Measurements from ENCODE around the gene TMEM250.
"Not testable (repeated sequence)": the region's sequence is repeated elsewhere in the genome, so short reads cannot be mapped to it uniquely, and the experiment has no call there.

The TMEM250 gene

DNA sequence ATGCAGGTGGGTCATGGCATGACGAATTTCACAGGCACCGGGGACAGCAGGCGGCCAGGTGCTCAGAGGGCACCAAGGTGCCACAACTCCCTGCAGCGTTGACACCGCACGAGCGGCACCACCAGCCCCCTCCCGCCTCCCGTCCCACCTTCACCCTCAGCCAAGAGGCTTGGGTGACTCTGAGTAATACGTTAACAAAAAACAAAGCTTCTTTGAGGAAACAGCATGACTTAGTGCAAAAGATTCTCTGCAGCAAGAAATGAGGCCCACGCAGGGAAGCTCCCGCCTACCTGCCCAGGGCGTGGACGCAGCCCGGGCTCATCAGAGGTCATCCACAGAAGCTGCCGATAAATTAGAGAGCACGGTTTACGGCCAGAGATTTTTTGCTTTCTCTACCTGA is 4.1 kb downstream of the TMEM250 start:
- no peak for DNase-seq (ENCODE audit: low read depth in 3 of 3, low spot score in 1 of 3)

DNA sequence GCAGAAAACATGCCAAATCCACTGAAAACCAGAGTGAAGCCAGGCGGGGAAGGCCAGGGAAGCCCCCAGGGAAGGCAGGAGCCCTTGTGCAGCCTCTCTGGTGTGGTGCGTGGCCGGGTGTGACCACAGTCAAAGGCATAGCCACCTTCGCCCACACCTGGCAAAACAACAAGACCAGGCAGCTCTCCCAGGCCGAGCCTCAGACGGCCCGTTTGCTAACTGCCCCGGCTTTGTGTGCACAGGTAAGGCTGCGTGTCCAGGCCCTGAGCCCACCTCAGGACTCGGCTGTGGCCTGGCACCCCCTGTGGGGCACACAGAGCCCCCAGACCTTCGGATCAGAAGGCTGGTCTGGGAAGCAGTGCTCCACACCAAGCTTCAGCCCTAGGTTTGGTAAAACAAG is 6.1 kb downstream of the TMEM250 start:
- no peak for DNase-seq (ENCODE audit: low read depth in 3 of 3, low spot score in 1 of 3)

DNA sequence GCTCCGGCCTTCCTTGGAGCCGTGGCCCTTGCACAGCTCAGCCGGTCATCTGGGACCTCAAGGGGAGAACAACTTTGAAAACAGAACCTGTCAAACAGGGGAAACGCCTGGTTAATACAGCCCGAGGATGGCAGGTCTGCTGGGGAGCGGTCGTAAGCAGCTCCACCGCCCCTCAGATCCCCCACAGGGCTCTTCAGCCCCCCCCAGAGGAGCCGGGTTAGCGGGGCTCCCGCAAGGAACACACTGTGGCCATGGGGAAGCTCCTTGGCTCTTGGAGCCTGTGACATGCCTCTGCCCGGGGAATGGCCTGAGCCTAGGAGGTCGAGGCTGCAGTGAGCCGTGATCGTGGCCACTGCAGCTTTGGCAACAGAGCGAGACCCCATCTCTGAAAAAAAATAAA is 6.8 kb downstream of the TMEM250 start:
- no peak for DNase-seq (ENCODE audit: low read depth in 3 of 3, low spot score in 1 of 3)

- DNase-seq (ENCODE audit: low read depth in 3 of 3, low spot score in 1 of 3): no peak
Measured at GRCh38 chr9:136111190-136111589, 7.5 kb downstream of the TMEM250 start.

- no peak for DNase-seq (ENCODE audit: low read depth in 3 of 3, low spot score in 1 of 3)
Measured at GRCh38 chr9:136110082-136111061, 8.3 kb downstream of the TMEM250 start.

GRCh38 chr9:136109351-136110081 is 9.2 kb downstream of the TMEM250 start:
- peak; percentile 79 to 85 (median 82) for DNase-seq (ENCODE audit: low read depth in 3 of 3, low spot score in 1 of 3)

GRCh38 chr9:136108648-136109266 is 9.9 kb downstream of the TMEM250 start:
- DNase-seq (ENCODE audit: low read depth in 3 of 3, low spot score in 1 of 3): no peak

DNA sequence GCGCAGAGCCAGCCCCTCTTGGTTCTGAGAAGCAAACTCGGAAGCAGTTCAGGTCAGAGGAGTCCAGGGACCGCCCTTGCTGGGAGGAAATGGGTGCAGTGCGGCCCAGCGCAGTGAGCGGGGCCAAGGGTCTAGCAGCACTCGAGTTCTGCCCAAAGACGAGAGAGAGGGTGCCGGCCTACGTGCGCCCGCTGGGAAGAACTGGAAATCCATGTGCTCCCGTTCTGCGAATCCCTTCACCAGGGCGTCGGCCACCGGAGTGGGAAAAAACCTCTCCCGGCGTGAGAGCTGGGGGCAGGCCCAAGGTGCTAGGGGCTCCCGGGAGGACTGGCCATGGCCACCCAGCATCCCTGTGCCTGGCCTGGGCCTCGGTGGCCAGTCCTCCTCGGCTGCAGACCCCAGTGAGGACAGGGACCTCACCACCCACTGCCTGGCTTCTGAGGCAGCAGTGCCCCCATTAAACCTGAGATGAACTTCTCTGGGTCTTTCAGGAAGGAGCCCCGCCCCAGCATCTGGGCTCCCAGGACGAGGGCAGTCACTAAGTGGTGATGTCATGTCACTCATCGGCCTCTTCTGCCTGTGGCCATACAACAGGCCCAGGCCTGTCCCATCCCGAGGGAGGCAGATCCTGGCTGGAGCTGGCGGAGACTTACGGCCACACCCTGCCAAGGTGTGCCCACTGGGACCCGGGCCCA is 10.6 kb downstream of the TMEM250 start:
- no peak for DNase-seq (ENCODE audit: low read depth in 3 of 3, low spot score in 1 of 3)

DNA sequence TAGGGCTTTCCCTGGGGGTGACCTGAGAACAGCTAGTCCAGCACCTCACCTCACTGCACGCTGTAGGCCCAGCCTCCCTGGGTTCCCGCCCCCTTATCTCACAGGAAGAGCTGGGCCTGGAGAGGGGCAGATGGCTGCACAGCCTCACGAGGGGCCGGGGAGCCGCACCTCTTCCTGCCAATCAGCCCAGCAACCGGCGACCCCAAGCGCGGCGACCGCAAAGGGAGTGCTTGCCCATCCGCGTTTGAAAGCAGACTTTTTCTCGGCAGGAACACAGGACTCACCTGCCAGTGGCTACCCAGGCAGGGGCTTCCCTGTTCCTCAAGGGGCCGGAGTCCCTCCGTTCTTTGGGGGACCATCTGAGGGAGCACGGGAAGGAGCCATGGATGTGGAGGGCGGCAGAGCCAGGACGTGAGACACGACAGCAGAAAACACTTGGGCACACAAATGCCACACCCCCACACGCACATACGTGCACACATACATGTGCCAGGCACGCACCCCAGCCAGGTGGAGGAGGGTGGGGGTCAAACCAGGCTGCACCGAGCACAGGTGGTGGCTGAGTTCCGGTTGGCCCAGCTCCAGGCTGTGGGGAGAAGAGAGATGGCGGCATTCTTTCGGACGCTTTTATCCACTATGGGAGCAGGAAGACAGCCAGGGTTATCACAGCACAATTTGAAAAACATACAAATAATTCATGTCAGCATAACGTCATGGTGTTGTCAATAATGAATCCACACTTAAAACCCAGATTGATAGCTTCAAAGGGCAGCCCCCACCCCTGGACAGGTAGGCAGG is 11.3 kb downstream of the TMEM250 start:
- DNase-seq (ENCODE audit: low read depth in 3 of 3, low spot score in 1 of 3): no peak

DNA sequence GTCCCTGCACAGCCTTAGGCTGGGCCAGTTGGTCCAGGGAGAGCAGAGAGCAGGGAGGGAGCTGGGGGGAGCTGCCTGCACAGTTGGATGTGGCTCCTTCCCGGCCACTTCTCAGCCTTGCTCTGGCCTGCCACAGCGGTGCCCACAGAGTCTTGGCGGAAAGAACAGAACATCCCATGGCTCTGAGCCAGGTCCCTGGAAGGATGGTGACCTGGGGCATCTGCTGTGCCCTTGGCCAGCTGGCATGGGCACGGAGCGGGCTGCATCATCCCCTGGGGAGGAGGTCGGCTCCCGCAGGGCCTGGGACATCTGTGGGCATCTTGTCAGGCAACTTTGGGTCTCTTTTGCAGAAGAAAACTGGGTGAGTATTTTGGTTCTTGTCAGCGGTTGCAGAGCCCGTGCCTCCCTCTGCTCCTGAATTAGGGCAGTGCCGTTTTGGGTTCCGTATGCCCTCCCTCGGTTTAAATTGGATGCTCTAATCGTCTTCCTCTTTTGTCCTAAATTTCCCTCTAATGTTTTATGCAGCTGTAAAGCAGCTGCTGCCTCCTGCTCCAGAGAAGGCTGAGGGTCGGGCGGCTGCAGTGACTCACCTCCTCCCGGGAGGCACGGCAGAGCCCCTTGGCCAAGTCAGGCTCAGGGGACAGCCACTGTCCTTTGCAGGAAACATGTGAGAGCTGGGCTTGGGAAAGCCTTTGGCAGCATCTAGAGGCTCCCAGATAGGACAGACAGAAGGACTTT is 13.1 kb downstream of the TMEM250 start:
- DNase-seq (ENCODE audit: low read depth in 3 of 3, low spot score in 1 of 3): no peak

- no peak for DNase-seq (ENCODE audit: low read depth in 3 of 3, low spot score in 1 of 3)
Measured at GRCh38 chr9:136104916-136105315, 13.8 kb downstream of the TMEM250 start.

DNA sequence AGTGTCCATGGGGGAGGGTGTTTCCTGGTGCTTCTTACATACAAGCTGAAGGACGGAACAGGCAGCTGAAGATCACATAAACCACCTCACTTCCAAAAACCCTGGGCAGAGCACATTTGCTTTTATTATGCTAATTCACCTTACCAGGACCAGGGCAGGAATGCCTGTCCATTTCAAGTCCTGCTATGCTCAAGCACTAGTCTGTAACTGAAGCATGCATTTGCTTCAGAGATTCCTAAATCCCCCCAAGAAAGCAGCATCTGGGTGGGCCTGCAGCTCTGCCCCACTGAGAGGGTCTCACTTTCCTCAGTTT is 14.2 kb downstream of the TMEM250 start:
- DNase-seq (ENCODE audit: low read depth in 3 of 3, low spot score in 1 of 3): no peak

GRCh38 chr9:136103651-136104487 is 14.8 kb downstream of the TMEM250 start:
- no peak for DNase-seq (ENCODE audit: low read depth in 3 of 3, low spot score in 1 of 3)

DNA sequence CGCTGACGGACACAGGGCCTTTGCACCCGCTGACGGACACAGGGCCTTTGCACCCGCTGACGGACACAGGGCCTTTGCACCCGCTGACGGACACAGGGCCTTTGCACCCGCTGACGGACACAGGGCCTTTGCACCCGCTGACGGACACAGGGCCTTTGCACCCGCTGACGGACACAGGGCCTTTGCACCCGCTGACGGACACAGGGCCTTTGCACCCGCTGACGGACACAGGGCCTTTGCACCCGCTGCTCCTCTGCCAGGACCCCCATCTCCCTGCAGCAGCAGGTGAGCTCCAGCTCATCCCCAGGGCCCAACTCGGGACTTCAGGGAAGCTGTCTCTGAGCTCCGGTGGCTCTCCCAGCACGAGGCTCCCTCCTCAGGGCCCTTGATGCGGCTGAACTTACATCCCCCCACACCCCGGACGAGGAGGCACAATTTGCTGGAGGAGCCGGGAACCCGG is 17.0 kb downstream of the TMEM250 start:
- not testable (repeated sequence) for DNase-seq (ENCODE audit: low read depth in 3 of 3, low spot score in 1 of 3)

- DNase-seq (ENCODE audit: low read depth in 3 of 3, low spot score in 1 of 3): no peak
Measured at GRCh38 chr9:136100700-136101614, 17.7 kb downstream of the TMEM250 start.

DNA sequence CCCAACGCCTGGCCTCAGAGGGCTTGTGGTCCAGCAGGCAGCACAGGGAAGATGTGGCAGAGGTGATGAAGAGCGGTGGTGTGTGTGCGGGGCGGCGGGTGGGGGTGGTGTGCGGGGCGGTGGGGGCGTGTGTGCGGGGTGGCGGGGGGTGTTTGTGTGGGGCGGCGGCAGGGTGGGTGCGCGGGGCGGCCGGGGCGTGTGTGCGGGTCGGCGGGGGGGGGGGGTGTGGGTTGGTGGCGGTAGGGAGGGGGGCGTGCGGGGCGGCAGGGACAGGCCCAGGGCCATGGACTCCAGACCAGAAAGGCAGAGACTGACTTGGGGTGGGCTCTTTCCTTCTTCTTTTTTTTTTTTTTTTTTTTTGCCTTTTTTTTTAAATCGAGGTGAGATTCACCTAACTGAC is 19.1 kb downstream of the TMEM250 start:
- no peak for DNase-seq (ENCODE audit: low read depth in 3 of 3, low spot score in 1 of 3)

- no peak for DNase-seq (ENCODE audit: low read depth in 3 of 3, low spot score in 1 of 3)
Measured at GRCh38 chr9:136098844-136099243, 19.8 kb downstream of the TMEM250 start.

DNA sequence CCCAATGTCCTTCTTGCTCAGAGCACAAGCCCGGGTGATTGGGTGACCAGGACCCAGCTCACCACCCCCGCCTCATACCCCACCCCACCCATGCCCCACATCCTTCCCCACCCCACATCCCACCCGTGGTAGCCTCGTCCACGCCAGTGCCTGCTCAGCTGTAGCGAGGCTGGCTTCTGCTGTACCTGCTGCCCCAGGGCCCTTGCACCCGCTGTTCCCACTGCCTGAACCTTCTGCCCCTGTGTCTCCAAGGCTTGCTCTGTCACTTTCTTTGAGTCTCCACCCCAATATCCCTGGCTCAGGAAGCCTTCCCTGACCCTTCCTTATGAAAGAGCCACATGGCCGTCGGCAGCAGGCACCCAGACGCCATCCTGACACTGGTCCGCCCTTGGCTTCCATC is 20.5 kb downstream of the TMEM250 start:
- no peak for DNase-seq (ENCODE audit: low read depth in 3 of 3, low spot score in 1 of 3)

All from stimulated activated CD4-positive, alpha-beta T cell treated with anti-CD3 and anti-CD28 coated beads, TNF-alpha, amount 100 ng/mL, for 1 hour (primary cell).